BJ (cell line): ENCODE data around the gene GOLGA6C. TPM values are rescaled to one million over a fixed set of nuclear protein-coding genes. Genes with fewer than 3 reads are reported as not detected.

ENCODE experiments used
- CTCF ChIA-PET: fragments of 350-600 bp; formaldehyde crosslinking; extraction: SDS; loops from one replicate; lab custom pipeline; 2021; ENCODE audit warnings: antibody characterized with exemption, inconsistent platforms; lab: Yijun Ruan, JAX
- POLR2A ChIA-PET: fragments of 300-600 bp; sonication (Branson Sonifier 250); formaldehyde crosslinking; extraction: SDS; loops from one replicate; lab custom pipeline; 2021; ENCODE audit warnings: antibody characterized with exemption; lab: Charles Lee
- DNase-seq: peaks from one replicate; pipeline ENCODE4 v3.0.0-alpha.2; 2011; ENCODE audit warnings: low read depth
- H3K27me3 ChIP-seq: 2 replicates; pipeline ENCODE4 v1.6.0; 2011; ENCODE audit warnings: low read length; ENCODE audit not compliant: control insufficient read depth, insufficient read depth
- H3K36me3 ChIP-seq: 2 replicates; pipeline ENCODE4 v1.5.1; 2011; ENCODE audit warnings: low read length; ENCODE audit not compliant: control insufficient read depth, insufficient read depth
- H3K4me3 ChIP-seq: 2 replicates; pipeline ENCODE4 v1.5.1; 2011; ENCODE audit warnings: low read depth, mild to moderate bottlenecking, control low read depth, low read length
- CTCF ChIP-seq: IDR thresholded peaks from 2 replicates; pipeline ENCODE4 v1.5.1; 2011; ENCODE audit warnings: low read depth, mild to moderate bottlenecking, control low read depth, inconsistent platforms, low read length, moderate library complexity; ENCODE audit not compliant: insufficient read depth
- polyA plus RNA-seq: library from polyadenylated mRNA; depleted of rRNA; stranded (reverse); fragments of >200 nt; gene quantifications from 2 replicates; pipeline ENCODE4 v1.2.3, GENCODE V29; 2011

GOLGA6C gene
- polyA plus RNA-seq, 1 experiment: not detected

GRCh38 chr15:75233504-75234190 lies 24.5 kb upstream of the GOLGA6C start:
- POLR2A ChIA-PET: no interaction called here
- peaks cover 13% of the 10 kb centered on the region for H3K27me3 ChIP-seq
- no peak for TF ChIP-seq CTCF
- H3K36me3 ChIP-seq: no peaks in the 10 kb centered on the region
- no peak overlapping the region for H3K4me3 ChIP-seq
- no peak for DNase-seq
- CTCF ChIA-PET: interaction anchor here (0.5 to 0.7 kb wide), 2 partner anchors 190 to 363 kb away, joined by 3 to 5 read pairs; no protein-coding TSS in a partner anchor

GRCh38 chr15:75234191-75234810 lies 23.8 kb upstream of the GOLGA6C start:
- no peak for TF ChIP-seq CTCF
- Histone ChIP-seq H3K27me3 (peaks cover 13% of the 10 kb centered on the region), H3K4me3 (no peak overlapping the region), H3K36me3 (no peaks in the 10 kb centered on the region)
- POLR2A ChIA-PET: no interaction called here
- no peak for DNase-seq
- CTCF ChIA-PET: interaction anchor here (0.5 kb wide), 1 partner anchor 364 kb away, joined by 5 read pairs; no protein-coding TSS in a partner anchor

GRCh38 chr15:75235051-75235673 lies 23.0 kb upstream of the GOLGA6C start:
- TF ChIP-seq CTCF: no peak
- Histone ChIP-seq H3K36me3 (no peaks in the 10 kb centered on the region), H3K27me3 (peaks cover 13% of the 10 kb centered on the region), H3K4me3 (no peak overlapping the region)
- CTCF ChIA-PET: no interaction called here
- POLR2A ChIA-PET: no interaction called here
- DNase-seq: no peak

- Histone ChIP-seq H3K4me3 (no peak overlapping the region), H3K36me3 (no peaks in the 10 kb centered on the region), H3K27me3 (peaks cover 13% of the 10 kb centered on the region; the same call in 1 of the 2 replicates)
- TF ChIP-seq CTCF: no peak
- ChIA-PET CTCF (no interaction called here), POLR2A (no interaction called here)
- no peak for DNase-seq
Observed at GRCh38 chr15:75235760-75236729, 22.1 kb upstream of the GOLGA6C start.
